ENCODE measurements around the gene RAB39A. TPM values are rescaled to one million over a fixed set of nuclear protein-coding genes. Genes with fewer than 3 reads are reported as not detected.

Gene RAB39A
- total and polyA plus RNA-seq, 5 donors: 0.51 to 1.1 (median 0.76) TPM; not detected in 1

GRCh38 chr11:107962181-107962580 is 33.9 kb downstream of the RAB39A start:
- Histone ChIP-seq H3K9me3 (ENCODE audit: control insufficient read depth, low read length) (no peaks in the 10 kb centered on the region), H3K27me3 (ENCODE audit: control insufficient read depth, insufficient read depth) (no peaks in the 10 kb centered on the region), H3K27ac (ENCODE audit: low read length) (no peak overlapping the region), H3K4me1 (ENCODE audit: control insufficient read depth, insufficient read depth, low read length) (no peaks in the 10 kb centered on the region), H3K4me3 (ENCODE audit: low read length) (no peak overlapping the region)
- intact Hi-C loops (cut with DNase I): no loop called here
- no peak for DNase-seq
- WGBS: 77% methylated on average over 1 of the region's 1 CpG
- ATAC-seq: no peak

DNA sequence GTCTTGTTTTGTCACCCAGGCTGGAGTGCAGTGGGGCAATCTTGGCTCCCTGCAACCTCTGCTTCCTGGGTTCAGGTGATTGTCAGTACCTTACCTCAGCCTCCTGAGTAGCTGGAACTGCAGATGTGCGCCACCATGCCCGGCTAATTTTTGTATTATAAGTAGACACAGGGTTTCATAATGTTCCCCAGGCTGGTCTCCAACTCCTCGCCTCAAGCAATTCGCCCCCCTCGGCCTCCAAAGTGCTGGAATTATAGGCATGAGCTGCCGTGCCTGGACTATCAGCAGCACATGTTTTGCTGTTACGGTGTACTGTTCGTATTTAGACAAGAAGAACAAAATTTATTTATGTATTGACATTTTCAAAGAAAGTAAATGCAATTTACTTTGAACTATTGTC is 34.8 kb downstream of the RAB39A start:
- no peak for DNase-seq
- intact Hi-C loops (cut with DNase I): no loop called here
- Histone ChIP-seq H3K27ac (ENCODE audit: low read length) (no peak overlapping the region), H3K4me3 (ENCODE audit: low read length) (no peak overlapping the region), H3K4me1 (ENCODE audit: control insufficient read depth, insufficient read depth, low read length) (no peaks in the 10 kb centered on the region), H3K27me3 (ENCODE audit: control insufficient read depth, insufficient read depth) (no peaks in the 10 kb centered on the region), H3K9me3 (ENCODE audit: control insufficient read depth, low read length) (no peaks in the 10 kb centered on the region)
- 79% methylated on average over 8 of the region's 8 CpGs for WGBS
- no peak for ATAC-seq

GRCh38 chr11:107969219-107969618 is 41.0 kb downstream of the RAB39A start:
- intact Hi-C loops (cut with DNase I): no loop called here
- Histone ChIP-seq H3K9me3 (ENCODE audit: control insufficient read depth, low read length) (no peaks in the 10 kb centered on the region), H3K4me1 (ENCODE audit: control insufficient read depth, insufficient read depth, low read length) (no peaks in the 10 kb centered on the region), H3K27me3 (ENCODE audit: control insufficient read depth, insufficient read depth) (no peaks in the 10 kb centered on the region), H3K27ac (ENCODE audit: low read length) (no peak overlapping the region), H3K4me3 (ENCODE audit: low read length) (no peak overlapping the region)
- no peak for ATAC-seq
- DNase-seq: no peak

- Histone ChIP-seq H3K27ac (ENCODE audit: low read length) (no peak overlapping the region), H3K9me3 (ENCODE audit: control insufficient read depth, low read length) (no peaks in the 10 kb centered on the region), H3K4me1 (ENCODE audit: control insufficient read depth, insufficient read depth, low read length) (no peaks in the 10 kb centered on the region), H3K27me3 (ENCODE audit: control insufficient read depth, insufficient read depth) (no peaks in the 10 kb centered on the region), H3K4me3 (ENCODE audit: low read length) (no peak overlapping the region)
- no peak for ATAC-seq
- intact Hi-C loops (cut with DNase I): no loop called here
- 80% methylated on average over 5 of the region's 5 CpGs for WGBS
- DNase-seq: no peak
These were observed 41.8 kb downstream of the RAB39A start for GRCh38 chr11:107970049-107970448.

DNA sequence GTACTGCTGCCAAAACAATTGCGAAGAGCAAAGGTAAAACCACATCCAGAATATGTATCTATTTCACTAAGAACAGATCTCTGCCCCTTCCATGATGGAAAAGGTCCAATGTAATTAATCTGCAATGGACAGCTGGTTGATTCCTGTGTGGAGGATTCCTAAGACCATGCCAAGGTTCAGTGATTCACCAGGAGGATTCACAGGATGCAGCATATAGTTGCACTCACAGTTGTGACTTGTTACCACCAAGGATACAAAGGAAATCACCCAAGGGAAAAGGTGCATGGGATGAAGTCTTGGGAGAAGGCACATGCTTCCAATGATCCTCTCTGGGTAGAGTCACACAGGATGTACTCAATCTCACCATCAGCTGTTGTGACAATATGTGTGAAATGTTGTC is 45.4 kb downstream of the RAB39A start:
- Histone ChIP-seq H3K4me1 (ENCODE audit: control insufficient read depth, insufficient read depth, low read length) (no peaks in the 10 kb centered on the region), H3K27me3 (ENCODE audit: control insufficient read depth, insufficient read depth) (no peaks in the 10 kb centered on the region), H3K9me3 (ENCODE audit: control insufficient read depth, low read length) (no peaks in the 10 kb centered on the region), H3K27ac (ENCODE audit: low read length) (no peak overlapping the region), H3K4me3 (ENCODE audit: low read length) (no peak overlapping the region)
- DNase-seq (no peak), ATAC-seq (no peak)
- intact Hi-C loops (cut with DNase I): no loop called here
- 91% methylated on average over 1 of the region's 1 CpG for WGBS

DNA sequence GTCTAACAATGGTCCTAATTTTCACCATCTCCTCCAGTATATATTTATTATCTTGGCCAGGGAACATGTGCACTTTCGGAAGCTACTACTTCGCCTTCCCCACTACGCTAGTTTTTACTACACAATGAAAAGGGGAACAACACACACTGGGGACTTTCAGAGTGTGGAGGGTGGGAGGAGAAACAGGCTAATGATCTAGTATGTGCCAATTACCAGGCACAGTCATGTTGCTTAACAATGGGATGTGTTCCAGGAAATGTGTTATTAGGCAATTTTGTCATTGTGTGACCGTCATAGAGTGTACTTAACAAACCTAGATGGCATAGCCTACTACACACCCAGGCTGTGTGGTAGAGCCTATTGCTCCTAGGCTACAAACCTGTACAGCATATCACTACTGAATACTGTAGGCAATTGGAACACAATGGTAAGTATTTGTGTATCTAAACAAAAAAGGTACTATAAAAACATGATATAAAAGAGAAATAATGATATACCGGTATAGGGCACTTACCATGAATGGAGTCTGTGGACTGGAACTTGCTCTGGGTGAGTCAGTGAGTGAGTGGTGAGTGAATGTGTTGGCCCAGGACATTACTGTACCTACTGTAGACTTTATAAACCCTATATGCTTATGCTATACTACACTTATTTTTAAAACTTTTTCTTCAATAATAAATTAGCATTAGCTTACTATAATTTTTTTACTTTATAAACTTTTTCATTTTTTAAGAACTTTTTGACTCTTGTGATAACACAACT is 60.3 kb downstream of the RAB39A start:
- 80% methylated on average over 5 of the region's 5 CpGs for WGBS
- no peak overlapping the region for H3K4me3 ChIP-seq (ENCODE audit: low read length)
- H3K9me3 ChIP-seq (ENCODE audit: control insufficient read depth, low read length): no peaks in the 10 kb centered on the region
- intact Hi-C loops (cut with DNase I): no loop called here
- no peak for DNase-seq
- ATAC-seq: peak in 1 of 2 donors; percentile 47
- no peak overlapping the region for H3K27ac ChIP-seq (ENCODE audit: low read length)
- H3K4me1 ChIP-seq (ENCODE audit: control insufficient read depth, insufficient read depth, low read length): no peaks in the 10 kb centered on the region
- H3K27me3 ChIP-seq (ENCODE audit: control insufficient read depth, insufficient read depth): no peaks in the 10 kb centered on the region

DNA sequence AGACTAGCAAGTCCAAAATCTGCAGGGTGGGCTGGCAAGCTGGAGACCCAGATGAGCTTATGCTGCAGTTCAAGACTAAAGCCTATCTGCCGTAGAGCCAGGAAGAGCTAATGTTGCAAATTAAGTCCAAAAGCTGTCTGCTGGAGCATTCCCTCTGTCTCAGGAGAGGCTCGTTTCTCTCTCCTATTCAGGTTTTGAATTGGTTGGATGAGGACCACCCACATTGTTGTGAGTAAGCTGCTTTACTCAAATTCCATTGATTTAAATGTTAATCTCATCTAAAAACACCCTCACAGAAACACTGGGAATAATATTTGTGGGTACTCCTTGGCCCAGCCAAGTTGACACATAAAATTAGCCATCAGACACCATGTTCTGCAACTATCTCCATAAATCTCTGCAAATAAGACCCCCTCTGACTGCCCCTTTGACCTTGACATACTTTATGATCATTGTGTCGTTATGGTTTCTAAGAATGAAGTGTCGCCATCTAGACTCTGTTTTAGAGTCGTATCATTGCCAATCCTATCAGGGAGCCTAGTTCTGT is 63.7 kb downstream of the RAB39A start:
- Histone ChIP-seq H3K9me3 (ENCODE audit: control insufficient read depth, low read length) (no peaks in the 10 kb centered on the region), H3K4me3 (ENCODE audit: low read length) (no peak overlapping the region), H3K27me3 (ENCODE audit: control insufficient read depth, insufficient read depth) (no peaks in the 10 kb centered on the region), H3K27ac (ENCODE audit: low read length) (no peak overlapping the region), H3K4me1 (ENCODE audit: control insufficient read depth, insufficient read depth, low read length) (no peaks in the 10 kb centered on the region)
- intact Hi-C loops (cut with DNase I): no loop called here
- DNase-seq (no peak), ATAC-seq (no peak)
- 73% methylated on average over 5 of the region's 5 CpGs for WGBS

GRCh38 chr11:107996006-107996776 is 67.9 kb downstream of the RAB39A start:
- no peak overlapping the region for H3K27ac ChIP-seq (ENCODE audit: low read length)
- intact Hi-C loops (cut with DNase I): no loop called here
- DNase-seq (no peak), ATAC-seq (no peak)
- no peaks in the 10 kb centered on the region for H3K4me1 ChIP-seq (ENCODE audit: control insufficient read depth, insufficient read depth, low read length)
- H3K27me3 ChIP-seq (ENCODE audit: control insufficient read depth, insufficient read depth): no peaks in the 10 kb centered on the region
- H3K9me3 ChIP-seq (ENCODE audit: control insufficient read depth, low read length): no peaks in the 10 kb centered on the region
- H3K4me3 ChIP-seq (ENCODE audit: low read length): no peak overlapping the region
- WGBS: 39% methylated on average over 5 of the region's 5 CpGs

- no peak for ATAC-seq
- no peak for DNase-seq
- H3K9me3 ChIP-seq (ENCODE audit: control insufficient read depth, low read length): no peaks in the 10 kb centered on the region
- no peaks in the 10 kb centered on the region for H3K4me1 ChIP-seq (ENCODE audit: control insufficient read depth, insufficient read depth, low read length)
- H3K4me3 ChIP-seq (ENCODE audit: low read length): no peak overlapping the region
- WGBS: 90% methylated on average over 6 of the region's 6 CpGs
- H3K27me3 ChIP-seq (ENCODE audit: control insufficient read depth, insufficient read depth): no peaks in the 10 kb centered on the region
- intact Hi-C loops (cut with DNase I): no loop called here
- no peak overlapping the region for H3K27ac ChIP-seq (ENCODE audit: low read length)
These were observed 70.5 kb downstream of the RAB39A start for GRCh38 chr11:107998761-107999160.

DNA sequence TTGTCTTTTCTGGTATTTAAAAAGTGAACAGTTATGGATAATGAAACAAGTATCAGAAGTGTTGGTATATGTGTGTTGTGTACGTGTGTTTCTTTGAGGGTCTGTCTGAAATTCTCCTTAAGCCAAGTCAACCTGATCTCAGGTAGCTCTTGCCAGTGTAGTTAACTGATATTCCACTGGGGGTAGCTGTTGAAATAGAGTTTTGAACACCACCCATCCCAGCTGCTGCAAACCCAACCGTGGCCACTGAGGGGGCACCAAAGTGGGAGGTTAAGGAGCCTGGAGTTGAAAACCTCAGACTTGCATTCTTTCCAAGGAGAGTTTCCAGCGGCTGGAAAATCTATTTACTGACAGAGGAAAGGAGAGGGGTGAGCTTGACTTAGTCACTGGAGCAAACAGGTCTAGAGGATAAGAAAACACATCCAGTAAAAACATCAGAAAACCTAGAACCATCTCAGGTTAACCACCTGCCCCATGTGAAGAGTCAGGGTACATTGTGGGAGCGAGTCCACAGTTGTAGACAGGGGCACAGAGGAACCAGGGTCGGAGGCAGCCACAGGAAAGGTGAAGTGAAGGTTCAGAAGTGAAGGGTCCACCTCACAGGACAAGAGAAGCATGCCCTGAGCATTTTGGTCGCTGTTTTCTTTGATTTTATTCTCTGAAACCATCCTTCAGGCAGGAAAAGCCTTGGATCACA is 71.7 kb downstream of the RAB39A start:
- H3K27me3 ChIP-seq (ENCODE audit: control insufficient read depth, insufficient read depth): no peaks in the 10 kb centered on the region
- ATAC-seq: peak in 1 of 2 donors; percentile 49
- intact Hi-C loops (cut with DNase I): no loop called here
- H3K27ac ChIP-seq (ENCODE audit: low read length): no peak overlapping the region
- H3K4me1 ChIP-seq (ENCODE audit: control insufficient read depth, insufficient read depth, low read length): no peaks in the 10 kb centered on the region
- DNase-seq: no peak
- WGBS: 27% methylated on average over 6 of the region's 6 CpGs
- H3K4me3 ChIP-seq (ENCODE audit: low read length): no peak overlapping the region
- no peaks in the 10 kb centered on the region for H3K9me3 ChIP-seq (ENCODE audit: control insufficient read depth, low read length)

GRCh38 chr11:108002476-108002875 is 74.2 kb downstream of the RAB39A start:
- DNase-seq (no peak), ATAC-seq (no peak)
- H3K4me1 ChIP-seq (ENCODE audit: control insufficient read depth, insufficient read depth, low read length): no peaks in the 10 kb centered on the region
- intact Hi-C loops (cut with DNase I): no loop called here
- no peaks in the 10 kb centered on the region for H3K9me3 ChIP-seq (ENCODE audit: control insufficient read depth, low read length)
- no peaks in the 10 kb centered on the region for H3K27me3 ChIP-seq (ENCODE audit: control insufficient read depth, insufficient read depth)
- no peak overlapping the region for H3K4me3 ChIP-seq (ENCODE audit: low read length)
- 87% methylated on average over 3 of the region's 3 CpGs for WGBS
- no peak overlapping the region for H3K27ac ChIP-seq (ENCODE audit: low read length)
